H1 (cell line): ENCODE results near the gene CABLES2. TPM values are rescaled to one million over a fixed set of nuclear protein-coding genes. Genes with fewer than 3 reads are reported as not detected.
A peak's percentile ranks its signal among the peaks of the same experiment; 100 is the strongest.

Source experiments
- CTCF ChIA-PET: fragments of 300-600 bp; sonication (Branson Sonifier 250); formaldehyde crosslinking; loops from one replicate; lab custom pipeline; 2021; ENCODE audit not compliant: partially characterized antibody; lab: Charles Lee
- POLR2A ChIA-PET: fragments of 300-600 bp; sonication (Branson Sonifier 250); formaldehyde crosslinking; loops from one replicate; lab custom pipeline; 2021; ENCODE audit warnings: inconsistent platforms; ENCODE audit not compliant: partially characterized antibody; lab: Charles Lee
- DNase-seq, 2 experiments: peaks; one replicate each; pipeline versions ENCODE4 v3.0.0 to v3.0.0-alpha.2; 2010 to 2022; ENCODE audit warnings: low spot score in 2 of 2, low read depth in 1 of 2, mixed read lengths in 1 of 2
- FAIRE-seq: peaks from 2 replicates; lab custom pipeline; 2011; peaks lifted over from hg19 to GRCh38; lab: Jason Lieb, UNC
- H2AFZ ChIP-seq: 2 replicates; pipeline ENCODE4 v1.8.1; 2012; ENCODE audit warnings: low read length, inconsistent platforms
- H2AK5ac ChIP-seq: 2 replicates; pipeline ENCODE4 v1.6.1; 2013; ENCODE audit warnings: low read depth, low read length
- H2BK120ac ChIP-seq: replicated peaks from 2 replicates; pipeline ENCODE3; 2013; ENCODE audit warnings: low read depth, low read length, inconsistent platforms
- H2BK12ac ChIP-seq: 2 replicates; pipeline ENCODE4 v1.6.1; 2013; ENCODE audit warnings: low read depth, low read length
- H2BK15ac ChIP-seq: 2 replicates; pipeline ENCODE4 v1.6.1; 2013; ENCODE audit warnings: low read length
- H2BK20ac ChIP-seq: 2 replicates; pipeline ENCODE4 v1.6.1; 2013; ENCODE audit warnings: low read length
- H2BK5ac ChIP-seq: 2 replicates; pipeline ENCODE4 v1.6.1; 2013; ENCODE audit warnings: low read depth, low read length
- H3K14ac ChIP-seq: 2 replicates; pipeline ENCODE4 v1.6.1; 2013; ENCODE audit warnings: inconsistent platforms; ENCODE audit not compliant: insufficient read length
- H3K18ac ChIP-seq: 2 replicates; pipeline ENCODE4 v1.6.1; 2013; ENCODE audit warnings: low read length; ENCODE audit errors: extremely low read depth
- H3K23ac ChIP-seq: 2 replicates; pipeline ENCODE4 v1.6.1; 2013; ENCODE audit warnings: inconsistent platforms; ENCODE audit not compliant: insufficient read length
- H3K23me2 ChIP-seq: 2 replicates; pipeline ENCODE4 v1.6.1; 2013; ENCODE audit warnings: low read depth, low read length
- H3K27ac ChIP-seq: 2 replicates; pipeline ENCODE4 v1.6.1; 2011; ENCODE audit warnings: low read depth, low read length, inconsistent platforms
- H3K27me3 ChIP-seq, 4 experiments: replicated peaks in 1 of 4; 1 replicate in 1 of 4; 2 replicates in 3 of 4; pipeline versions ENCODE4 v1.6.1 to v1.8.1; 2011 to 2013; ENCODE audit warnings: low read length in 3 of 4, mild to moderate bottlenecking in 3 of 4, inconsistent platforms in 2 of 4, mixed read lengths in 2 of 4, moderate library complexity in 1 of 4; ENCODE audit not compliant: control insufficient read depth in 3 of 4, insufficient read depth in 3 of 4; ENCODE audit errors: extremely low read depth in 1 of 4
- H3K36me3 ChIP-seq, 4 experiments: 2 replicates each; pipeline versions ENCODE4 v1.6.1 to v1.8.1; 2011 to 2013; ENCODE audit warnings: mild to moderate bottlenecking in 4 of 4, low read length in 3 of 4, moderate library complexity in 2 of 4, control low read depth in 1 of 4, inconsistent platforms in 1 of 4; ENCODE audit not compliant: insufficient read depth in 4 of 4, control insufficient read depth in 2 of 4
- H3K4ac ChIP-seq: replicated peaks from 2 replicates; pipeline ENCODE3; 2013; ENCODE audit warnings: low read length, low read depth, mixed read lengths, inconsistent platforms; ENCODE audit not compliant: insufficient read length
- H3K4me1 ChIP-seq, 4 experiments: replicated peaks in 1 of 4; 1 replicate in 1 of 4; 2 replicates in 3 of 4; pipeline versions ENCODE4 v1.6.1 to v1.8.1; 2011 to 2013; ENCODE audit warnings: low read length in 3 of 4, inconsistent platforms in 2 of 4, mixed read lengths in 1 of 4; ENCODE audit not compliant: insufficient read depth in 4 of 4, control insufficient read depth in 3 of 4
- H3K4me2 ChIP-seq, 2 experiments: 2 replicates each; pipeline versions ENCODE4 v1.6.1 to v1.8.1; 2011 to 2013; ENCODE audit warnings: low read depth in 2 of 2, low read length in 2 of 2, control low read depth in 1 of 2, inconsistent platforms in 1 of 2, mild to moderate bottlenecking in 1 of 2; ENCODE audit not compliant: insufficient read depth in 1 of 2
- H3K4me3 ChIP-seq, 4 experiments: fragments of 200-600, 300-600 bp in 1 of 4; sonication (generic), shearing (Covaris generic), sonication (Bioruptor Twin) in 1 of 4; 2 replicates each; pipeline versions ENCODE4 v1.5.1 to v1.8.1; 2011 to 2016; ENCODE audit warnings: low read length in 4 of 4, low read depth in 3 of 4, control low read depth in 2 of 4, inconsistent platforms in 2 of 4, mild to moderate bottlenecking in 2 of 4, mixed read lengths in 1 of 4, moderate library complexity in 1 of 4; ENCODE audit not compliant: insufficient read depth in 2 of 4; ENCODE audit errors: extremely low read depth in 1 of 4
- H3K56ac ChIP-seq: replicated peaks from 2 replicates; pipeline ENCODE3; 2013; ENCODE audit warnings: low read depth, mild to moderate bottlenecking, mixed read lengths, low read length, inconsistent platforms; ENCODE audit not compliant: insufficient read length
- H3K79me1 ChIP-seq: 2 replicates; pipeline ENCODE4 v1.6.1; 2013; ENCODE audit warnings: low read depth, low read length, control low read depth
- H3K79me2 ChIP-seq, 2 experiments: 2 replicates each; pipeline versions ENCODE4 v1.6.1 to v1.8.1; 2012 to 2013; ENCODE audit warnings: low read length in 2 of 2, mild to moderate bottlenecking in 2 of 2, inconsistent platforms in 1 of 2; ENCODE audit not compliant: insufficient read depth in 2 of 2, control insufficient read depth in 1 of 2
- H3K9ac ChIP-seq, 4 experiments: replicated peaks in 1 of 4; 1 replicate in 1 of 4; 2 replicates in 3 of 4; pipeline versions ENCODE4 v1.6.1 to v1.8.1; 2011 to 2013; ENCODE audit warnings: low read depth in 3 of 4, low read length in 3 of 4, control low read depth in 2 of 4, mild to moderate bottlenecking in 2 of 4, moderate library complexity in 2 of 4, inconsistent platforms in 1 of 4; ENCODE audit errors: extremely low read depth in 1 of 4
- H3K9me3 ChIP-seq, 2 experiments: 2 replicates each; pipeline versions ENCODE4 v1.6.1 to v1.8.1; 2012 to 2013; ENCODE audit warnings: mild to moderate bottlenecking in 2 of 2, moderate library complexity in 2 of 2, control low read depth in 1 of 2, inconsistent platforms in 1 of 2, low read depth in 1 of 2, low read length in 1 of 2, mixed read lengths in 1 of 2; ENCODE audit not compliant: insufficient read depth in 2 of 2
- H4K20me1 ChIP-seq, 2 experiments: replicated peaks in 1 of 2; 2 replicates each; pipeline versions ENCODE3 to v1.8.1; 2011 to 2013; ENCODE audit warnings: inconsistent platforms in 2 of 2, low read length in 2 of 2, mild to moderate bottlenecking in 1 of 2; ENCODE audit not compliant: insufficient read depth in 2 of 2, control insufficient read depth in 1 of 2
- H4K5ac ChIP-seq: 2 replicates; pipeline ENCODE4 v1.6.1; 2013; ENCODE audit warnings: low read length, low read depth, mixed read lengths, inconsistent platforms; ENCODE audit not compliant: insufficient read length
- H4K8ac ChIP-seq: 2 replicates; pipeline ENCODE4 v1.8.0; 2013; ENCODE audit warnings: mild to moderate bottlenecking, moderate library complexity, low read length, inconsistent platforms; ENCODE audit not compliant: insufficient read depth; ENCODE audit errors: extremely low read depth
- H4K91ac ChIP-seq: replicated peaks from 2 replicates; pipeline ENCODE3; 2013; ENCODE audit warnings: low read length, mixed read lengths, inconsistent platforms; ENCODE audit not compliant: insufficient read length
- CBX8 ChIP-seq: fragments of 300-800, 300-1000 bp; sonication (generic); IDR thresholded peaks from 2 replicates; pipeline ENCODE4 v1.7.1; 2016; ENCODE audit warnings: low read depth, low read length, borderline replicate concordance
- E2F6 ChIP-seq: IDR thresholded peaks from 2 replicates; pipeline ENCODE4 v1.6.1; 2012; ENCODE audit warnings: inconsistent platforms
- EGR1 ChIP-seq: IDR thresholded peaks from 2 replicates; pipeline ENCODE4 v1.6.1; 2011; ENCODE audit warnings: low read depth, low read length, borderline replicate concordance
- EP300 ChIP-seq, 2 experiments: IDR thresholded peaks; 1 replicate in 1 of 2; 2 replicates in 1 of 2; pipeline ENCODE4 v1.6.1; 2011 to 2012; ENCODE audit warnings: low read depth in 2 of 2, low read length in 2 of 2, mild to moderate bottlenecking in 2 of 2, borderline replicate concordance in 1 of 2, inconsistent platforms in 1 of 2, moderate library complexity in 1 of 2
- GTF2F1 ChIP-seq: IDR thresholded peaks from 2 replicates; pipeline ENCODE4 v1.6.1; 2012; ENCODE audit warnings: low read depth, low read length, improper control_type of control experiment, borderline replicate concordance
- JUN ChIP-seq: IDR thresholded peaks from 2 replicates; pipeline ENCODE4 v1.6.1; 2011; ENCODE audit warnings: low read depth, mild to moderate bottlenecking, improper control_type of control experiment, low read length
- POLR2AphosphoS5 ChIP-seq: IDR thresholded peaks from 2 replicates; pipeline ENCODE4 v1.6.1; 2011; ENCODE audit warnings: low read depth, low read length
- RBBP5 ChIP-seq: IDR thresholded peaks from 2 replicates; pipeline ENCODE4 v1.7.1; 2012; ENCODE audit warnings: low read depth, mild to moderate bottlenecking, inconsistent platforms, low read length, moderate library complexity, borderline replicate concordance
- SRF ChIP-seq: IDR thresholded peaks from 2 replicates; pipeline ENCODE4 v1.6.1; 2011; ENCODE audit warnings: mild to moderate bottlenecking, low read depth, low read length, moderate library complexity
- TBP ChIP-seq: IDR thresholded peaks from 2 replicates; pipeline ENCODE4 v1.6.1; 2011; ENCODE audit warnings: low read depth, low read length, improper control_type of control experiment
- TEAD4 ChIP-seq: IDR thresholded peaks from 2 replicates; pipeline ENCODE4 v1.6.1; 2012; ENCODE audit warnings: low read depth, low read length, inconsistent platforms, mixed read lengths
- ZNF274 ChIP-seq: IDR thresholded peaks from 2 replicates; pipeline ENCODE4 v1.7.0; 2012; ENCODE audit warnings: low read length, borderline replicate concordance; ENCODE audit errors: extremely low read depth
- WGBS, 2 experiments: shearing (Covaris generic) in 1 of 2; methylation state at CpG; one replicate each; pipeline versions ENCODE4 v1.1.6 to v1.1.7; 2013 to 2015; ENCODE audit warnings: low lambda C conversion rate in 2 of 2, mixed read lengths in 2 of 2, inconsistent platforms in 1 of 2, low coverage in 1 of 2, missing lambda C conversion rate in 1 of 2; ENCODE audit not compliant: insufficient replicate concordance in 2 of 2, insufficient coverage in 1 of 2, insufficient read length in 1 of 2; ENCODE audit errors: extremely low coverage in 1 of 2, missing lambda C conversion rate in 1 of 2; 5-methylcytosine and 5-hydroxymethylcytosine counted together
- polyA plus RNA-seq, 7 experiments: library from polyadenylated mRNA; depleted of rRNA in 3 of 7; stranded (reverse) in 5 of 7; unstranded in 2 of 7; fragments of >200 nt in 5 of 7; fragments of 200-250 nt in 2 of 7; gene quantifications; 1 replicate in 5 of 7; 2 replicates in 1 of 7; 4 replicates in 1 of 7; pipeline versions ENCODE4 v1.2.1 to v1.2.3, GENCODE V29; 2011 to 2013; ENCODE audit warnings: missing spikeins in 2 of 7, mixed read lengths in 2 of 7
- total RNA-seq: library from RNA; stranded (reverse); fragmentation: NEBNext Ultra II Directional; extraction: Animal tissue kit (Norgen Biotek cat#: 25700); gene quantifications from 2 replicates; pipeline ENCODE4 v1.2.1, GENCODE V29; 2021

The CABLES2 gene
- total and polyA plus RNA-seq, 2 of the 8 experiments (the other 6 are each of a cell fraction or from before 2014, with no cell fraction given), result 8.0 to 8.8 TPM

- FAIRE-seq, result no peak
- Histone ChIP-seq H4K8ac (peak overlapping the region; percentile 82), H2AK5ac (peak overlapping the region; percentile 45; the same call in 1 of the 2 replicates), H2BK20ac (0 out of 2 replicates have a peak overlapping the region, but pooled peaks have one; percentile 90), H3K9ac (no peak overlapping the region; a peak in 1 of 7 replicates), H2AFZ (no peak overlapping the region), H3K79me1 (peaks cover 28% of the 10 kb centered on the region), H2BK120ac (peak overlapping the region; percentile 33), H2BK12ac (peak overlapping the region; percentile 84), H3K4ac (peak overlapping the region; percentile 74), H4K91ac (peak overlapping the region; percentile 97), H3K56ac (no peak overlapping the region), H3K4me1 (peaks cover 8 to 75% (median 64%) of the 10 kb centered on the region in 4 experiments), H3K18ac (no peak overlapping the region; the same call in 1 of the 2 replicates), H3K27me3 (no peaks in the 10 kb centered on the region), H3K23ac (no peak overlapping the region), H3K27ac (peak overlapping the region; percentile 48; the same call in 1 of the 2 replicates), H3K9me3 (no peaks in the 10 kb centered on the region), H3K14ac (no peak overlapping the region), H3K4me3 (no peak overlapping the region), H3K23me2 (peaks cover 2% of the 10 kb centered on the region; the same call in 1 of the 2 replicates), H2BK15ac (0 out of 2 replicates have a peak overlapping the region, but pooled peaks have one; percentile 72), H3K4me2 (no peak overlapping the region), H4K5ac (peak overlapping the region; percentile 44), H4K20me1 (peaks cover 1 to 25% of the 10 kb centered on the region in 2 experiments), H3K79me2 (peaks cover 12 to 81% of the 10 kb centered on the region in 2 experiments; a peak in 3 of 4 replicates), H2BK5ac (peak overlapping the region; percentile 76), H3K36me3 (peaks cover 0 to 19% (median 2%) of the 10 kb centered on the region in 4 experiments; a peak in 3 of 8 replicates)
- POLR2A ChIA-PET, result interaction anchor here (0.9 to 10.4 kb wide), 15 partner anchors 6 to 57 kb away, joined by 3 to 114 read pairs (median 3); partner anchors contain the start of genes ADRM1, CABLES2, LAMA5 and RPS21
- peak in 1 of 2 experiments; percentile 46 for DNase-seq
- 89% methylated on average over 10 of the region's 16 CpGs; no CpG with 5 or more reads in 1 of the 2 experiments for WGBS, 2 experiments
- CTCF ChIA-PET, result interaction anchor here (0.9 to 3.5 kb wide), 6 partner anchors 10 to 58 kb away, joined by 3 to 15 read pairs (median 4); no protein-coding TSS in a partner anchor
- TF ChIP-seq POLR2AphosphoS5 (no peak), EGR1 (no peak), RBBP5 (no peak), ZNF274 (no peak), GTF2F1 (no peak), TBP (no peak), JUN (no peak), SRF (no peak), E2F6 (no peak), EP300 (IDR thresholded peaks at IDR 0.05; ENCODE audit: borderline replicate concordance in 1 of 2, low read depth in 2 of 2, low read length in 2 of 2) (no peak), TEAD4 (no peak), CBX8 (no peak)
These were observed 48.0 kb downstream of the CABLES2 start for GRCh38 chr20:62359043-62359490.
